Activated naive CD8-positive, alpha-beta T cell (primary cell): ENCODE data around the gene MITF.

ENCODE experiments used
- H3K27ac Mint-ChIP-seq: one replicate; pipeline ENCODE4 v1.8.0; 2021; ENCODE audit warnings: mixed read lengths
- H3K27me3 Mint-ChIP-seq: one replicate; pipeline ENCODE4 v1.8.0; 2021; ENCODE audit warnings: mixed read lengths
- H3K36me3 Mint-ChIP-seq: one replicate; pipeline ENCODE4 v1.8.0; 2021; ENCODE audit warnings: mixed read lengths
- H3K4me1 Mint-ChIP-seq: one replicate; pipeline ENCODE4 v1.8.0; 2021; ENCODE audit warnings: low read depth, mixed read lengths
- H3K4me3 Mint-ChIP-seq: one replicate; pipeline ENCODE4 v1.8.0; 2021; ENCODE audit warnings: mild to moderate bottlenecking, mixed read lengths
- H3K9me3 Mint-ChIP-seq: one replicate; pipeline ENCODE4 v1.8.0; 2021; ENCODE audit warnings: low read depth, mixed read lengths

The MITF gene

GRCh38 chr3:69999140-70000027 is 260.1 kb downstream of the MITF start, which contains the start of gene SAMMSON:
Gene SAMMSON, plus strand, starts transcription at chr3:69999733.
- H3K27ac Mint-ChIP-seq, result no peak within 1 kb of the TSS
- no peaks in the 10 kb centered on the region for H3K9me3 Mint-ChIP-seq
- H3K36me3 Mint-ChIP-seq, result no peaks in the 10 kb centered on the region
- H3K4me1 Mint-ChIP-seq, result no peaks in the 10 kb centered on the region
- H3K27me3 Mint-ChIP-seq, result peaks cover 2% of the 10 kb centered on the region
- no peak within 1 kb of the TSS for H3K4me3 Mint-ChIP-seq

GRCh38 chr3:70000028-70000410 is 260.8 kb downstream of the MITF start:
- peaks cover under 1% of the 10 kb centered on the region for H3K27me3 Mint-ChIP-seq
- H3K27ac Mint-ChIP-seq, result no peak overlapping the region
- no peak overlapping the region for H3K4me3 Mint-ChIP-seq
- no peaks in the 10 kb centered on the region for H3K9me3 Mint-ChIP-seq
- no peaks in the 10 kb centered on the region for H3K4me1 Mint-ChIP-seq
- H3K36me3 Mint-ChIP-seq, result no peaks in the 10 kb centered on the region

GRCh38 chr3:70000563-70001081 is 261.4 kb downstream of the MITF start:
- Mint-ChIP-seq H3K27me3 (no peaks in the 10 kb centered on the region), H3K36me3 (no peaks in the 10 kb centered on the region), H3K9me3 (no peaks in the 10 kb centered on the region), H3K27ac (no peak overlapping the region), H3K4me3 (no peak overlapping the region), H3K4me1 (no peaks in the 10 kb centered on the region)

- Mint-ChIP-seq H3K27me3 (no peaks in the 10 kb centered on the region), H3K9me3 (no peaks in the 10 kb centered on the region), H3K27ac (no peak overlapping the region), H3K36me3 (no peaks in the 10 kb centered on the region), H3K4me1 (no peaks in the 10 kb centered on the region), H3K4me3 (no peak overlapping the region)
These were observed 263.9 kb downstream of the MITF start for GRCh38 chr3:70003119-70003518.

- Mint-ChIP-seq H3K4me3 (no peak overlapping the region), H3K36me3 (no peaks in the 10 kb centered on the region), H3K4me1 (no peaks in the 10 kb centered on the region), H3K27me3 (peaks cover 1% of the 10 kb centered on the region), H3K9me3 (no peaks in the 10 kb centered on the region), H3K27ac (no peak overlapping the region)
These were observed 266.8 kb downstream of the MITF start for GRCh38 chr3:70006089-70006488.

- Mint-ChIP-seq H3K27me3 (peaks cover 4% of the 10 kb centered on the region), H3K36me3 (no peaks in the 10 kb centered on the region), H3K9me3 (no peaks in the 10 kb centered on the region), H3K4me3 (no peak overlapping the region), H3K27ac (no peak overlapping the region), H3K4me1 (no peaks in the 10 kb centered on the region)
These were observed 271.1 kb downstream of the MITF start for GRCh38 chr3:70010346-70010745.

GRCh38 chr3:70011582-70011981 is 272.3 kb downstream of the MITF start:
- Mint-ChIP-seq H3K4me3 (no peak overlapping the region), H3K9me3 (no peaks in the 10 kb centered on the region), H3K4me1 (no peaks in the 10 kb centered on the region), H3K27ac (no peak overlapping the region), H3K27me3 (peaks cover 4% of the 10 kb centered on the region), H3K36me3 (no peaks in the 10 kb centered on the region)
